ENCODE data around the gene VTI1A. TPM values are rescaled to one million over a fixed set of nuclear protein-coding genes. Genes with fewer than 3 reads are reported as not detected.

VTI1A gene
- total and polyA plus RNA-seq, 2 of the 13 experiments (the other 11 are each of a cell fraction or from before 2014, with no cell fraction given), result 11.7 to 32.7 TPM

DNA sequence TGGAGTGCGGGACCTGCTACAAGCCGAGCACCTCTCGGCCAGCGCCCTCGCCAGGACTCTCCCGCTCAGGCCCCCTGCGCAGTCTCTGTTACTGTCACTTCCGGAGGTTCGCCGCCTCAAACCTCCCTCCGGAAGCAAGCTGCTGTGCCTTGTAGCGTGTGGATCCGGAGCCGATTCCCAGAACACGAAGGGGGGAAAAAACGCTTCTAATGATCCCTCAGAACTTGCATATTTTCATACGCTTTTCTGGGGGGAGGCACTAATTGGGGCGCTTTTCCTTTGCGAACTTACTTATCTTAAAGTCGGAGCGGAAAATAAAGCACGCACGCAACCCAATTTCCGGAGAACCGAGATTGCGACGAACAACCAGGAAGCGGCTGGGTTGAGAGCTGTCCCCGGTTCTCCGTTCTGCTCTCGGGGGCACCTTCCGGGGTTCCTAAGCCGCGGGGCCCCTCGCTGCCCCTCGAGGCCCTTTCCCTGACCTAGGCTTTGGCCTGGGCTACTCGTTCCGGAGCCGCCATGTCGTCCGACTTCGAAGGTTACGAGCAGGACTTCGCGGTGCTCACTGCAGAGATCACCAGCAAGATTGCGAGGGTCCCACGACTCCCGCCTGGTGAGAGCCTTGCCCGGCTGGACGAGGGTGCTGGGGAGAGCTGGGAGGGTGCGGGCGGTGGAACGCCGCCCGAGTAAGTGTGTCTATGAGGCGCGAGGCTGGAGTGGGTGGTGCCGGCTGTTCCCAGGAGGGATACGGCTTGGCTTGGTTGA is at the start of gene VTI1A, which contains the start of gene ZDHHC6 (continued):
- 0 out of 2 replicates have a peak, but pooled peaks have one; percentile 13 for TF ChIP-seq HOXA3 (CRISPR knock-in tag; IDR thresholded peaks at IDR 0.05)

- Histone ChIP-seq H3K9me3 (ENCODE audit: low read length) (no peaks in the 10 kb centered on the region), H3K4me2 (ENCODE audit: low read depth, low read length) (no peak overlapping the region), H4K20me1 (ENCODE audit: insufficient read depth, low read length) (no peaks in the 10 kb centered on the region), H2AFZ (ENCODE audit: low read length) (no peak overlapping the region), H3K27me3 (ENCODE audit: control insufficient read depth in 1 of 2, insufficient read depth in 2 of 2, low read length in 2 of 2) (no peaks in the 10 kb centered on the region), H3K27ac (ENCODE audit: extremely low read length, insufficient read depth, low read length) (no peak overlapping the region), H3K4me3 (replicated peaks in 1 of 3; ENCODE audit: insufficient read depth in 1 of 3, low read depth in 2 of 3, low read length in 3 of 3) (no peak overlapping the region), H3K9ac (ENCODE audit: insufficient read depth, low read depth, low read length) (no peak overlapping the region), H3K36me3 (replicated peaks in 1 of 2; ENCODE audit: control insufficient read depth in 1 of 2, insufficient read depth in 2 of 2, low read length in 2 of 2) (peaks cover 18 to 51% of the 10 kb centered on the region in 2 experiments), H3K79me2 (ENCODE audit: insufficient read depth, low read length) (no peaks in the 10 kb centered on the region), H3K4me1 (ENCODE audit: insufficient read depth, low read length) (peaks cover 40% of the 10 kb centered on the region)
- WGBS (ENCODE audit: low lambda C conversion rate), result 94% methylated on average over 2 of the region's 2 CpGs
- intact Hi-C loops (cut with micrococcal nuclease; ENCODE audit: unreplicated experiment) (no loop called here), in situ Hi-C loops (cut with HindIII; ENCODE audit: extremely low pct_ligation_motif_present, low pct_unique_long_range_greater_than_20kb) (no loop called here)
- ChIA-PET CTCF (ENCODE audit: low intra/inter-chr PET ratio, low total read pairs) (no interaction called here), POLR2A (interaction anchor here (4.5 kb wide), 1 partner anchor 16 kb away, joined by 72 read pairs; no protein-coding TSS in a partner anchor)
- TF ChIP-seq CSRNP1 (CRISPR knock-in tag; IDR thresholded peaks at IDR 0.05), result no peak
- BruUV-seq (replicated peaks), result no TSS peak
- ATAC-seq (no peak), DNase-seq (ENCODE audit: low spot score) (no peak), FAIRE-seq (no peak)
These were observed 49.4 kb upstream of the VTI1A start for GRCh38 chr10:112397592-112397991.

DNA sequence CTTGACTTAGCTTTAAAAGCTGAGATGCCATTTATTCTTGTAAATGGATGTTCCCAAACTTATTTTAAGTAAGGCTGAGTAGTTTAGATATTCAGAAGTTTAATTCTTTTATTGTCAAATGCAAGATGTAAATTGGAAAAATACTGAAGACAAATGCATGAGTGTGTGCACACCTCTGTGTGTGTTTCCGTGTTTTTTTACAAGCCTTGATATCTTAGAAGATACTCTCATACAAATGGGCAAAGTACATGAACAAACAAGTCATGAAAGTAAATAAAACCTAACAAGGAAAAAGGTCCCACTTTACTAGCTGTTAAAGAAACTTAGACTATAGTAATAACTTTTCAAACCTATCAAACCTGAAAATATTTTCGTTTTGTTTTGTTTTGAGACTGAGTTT is 44.1 kb upstream of the VTI1A start:
- ATAC-seq (no peak), DNase-seq (ENCODE audit: low spot score) (no peak), FAIRE-seq (no peak)
- H3K4me1 ChIP-seq (ENCODE audit: insufficient read depth, low read length), result no peaks in the 10 kb centered on the region
- H2AFZ ChIP-seq (ENCODE audit: low read length), result no peak overlapping the region
- POLR2A ChIA-PET, result interaction anchor here (1.1 kb wide), 1 partner anchor 38 kb away, joined by 3 read pairs; no protein-coding TSS in a partner anchor
- H4K20me1 ChIP-seq (ENCODE audit: insufficient read depth, low read length), result no peaks in the 10 kb centered on the region
- no peaks in the 10 kb centered on the region for H3K9me3 ChIP-seq (ENCODE audit: low read length)
- H3K27ac ChIP-seq (ENCODE audit: extremely low read length, insufficient read depth, low read length), result no peak overlapping the region
- peaks cover 29 to 77% of the 10 kb centered on the region in 2 experiments for H3K36me3 ChIP-seq (replicated peaks in 1 of 2; ENCODE audit: control insufficient read depth in 1 of 2, insufficient read depth in 2 of 2, low read length in 2 of 2)
- no peaks in the 10 kb centered on the region for H3K79me2 ChIP-seq (ENCODE audit: insufficient read depth, low read length)
- no peak overlapping the region for H3K4me2 ChIP-seq (ENCODE audit: low read depth, low read length)
- no peak overlapping the region for H3K9ac ChIP-seq (ENCODE audit: insufficient read depth, low read depth, low read length)
- H3K4me3 ChIP-seq (replicated peaks in 1 of 3; ENCODE audit: insufficient read depth in 1 of 3, low read depth in 2 of 3, low read length in 3 of 3), result no peak overlapping the region
- no TSS peak for BruUV-seq (replicated peaks)
- intact Hi-C loops (cut with micrococcal nuclease; ENCODE audit: unreplicated experiment), result no loop called here
- CTCF ChIA-PET (ENCODE audit: low intra/inter-chr PET ratio, low total read pairs), result no interaction called here
- in situ Hi-C loops (cut with HindIII; ENCODE audit: extremely low pct_ligation_motif_present, low pct_unique_long_range_greater_than_20kb), result no loop called here
- no peaks in the 10 kb centered on the region for H3K27me3 ChIP-seq (ENCODE audit: control insufficient read depth in 1 of 2, insufficient read depth in 2 of 2, low read length in 2 of 2)
- WGBS (ENCODE audit: low lambda C conversion rate), result 93% methylated on average over 2 of the region's 2 CpGs
- TF ChIP-seq ZNF670 (CRISPR knock-in tag; IDR thresholded peaks at IDR 0.05; ENCODE audit: borderline replicate concordance) (no peak), NBN (conservative IDR thresholded peaks at IDR 0.05) (no peak), FOXO1 (CRISPR knock-in tag; IDR thresholded peaks at IDR 0.05) (no peak), MBD4 (IDR thresholded peaks at IDR 0.05; ENCODE audit: borderline replicate concordance, low read length) (no peak), ZNF629 (CRISPR knock-in tag; conservative IDR thresholded peaks at IDR 0.05) (no peak), SMAD1 (CRISPR knock-in tag; IDR thresholded peaks at IDR 0.05; ENCODE audit: borderline replicate concordance, low read depth) (no peak)
- TF ChIP-seq, protein P1, sequence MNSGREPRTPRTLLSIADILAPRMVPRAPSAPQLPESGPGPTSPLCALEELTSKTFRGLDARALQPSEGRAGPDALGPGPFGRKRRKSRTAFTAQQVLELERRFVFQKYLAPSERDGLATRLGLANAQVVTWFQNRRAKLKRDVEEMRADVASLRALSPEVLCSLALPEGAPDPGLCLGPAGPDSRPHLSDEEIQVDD (CRISPR knock-in tag; IDR thresholded peaks at IDR 0.05; ENCODE audit: borderline replicate concordance), result no peak
- TF ChIP-seq, protein P2, sequence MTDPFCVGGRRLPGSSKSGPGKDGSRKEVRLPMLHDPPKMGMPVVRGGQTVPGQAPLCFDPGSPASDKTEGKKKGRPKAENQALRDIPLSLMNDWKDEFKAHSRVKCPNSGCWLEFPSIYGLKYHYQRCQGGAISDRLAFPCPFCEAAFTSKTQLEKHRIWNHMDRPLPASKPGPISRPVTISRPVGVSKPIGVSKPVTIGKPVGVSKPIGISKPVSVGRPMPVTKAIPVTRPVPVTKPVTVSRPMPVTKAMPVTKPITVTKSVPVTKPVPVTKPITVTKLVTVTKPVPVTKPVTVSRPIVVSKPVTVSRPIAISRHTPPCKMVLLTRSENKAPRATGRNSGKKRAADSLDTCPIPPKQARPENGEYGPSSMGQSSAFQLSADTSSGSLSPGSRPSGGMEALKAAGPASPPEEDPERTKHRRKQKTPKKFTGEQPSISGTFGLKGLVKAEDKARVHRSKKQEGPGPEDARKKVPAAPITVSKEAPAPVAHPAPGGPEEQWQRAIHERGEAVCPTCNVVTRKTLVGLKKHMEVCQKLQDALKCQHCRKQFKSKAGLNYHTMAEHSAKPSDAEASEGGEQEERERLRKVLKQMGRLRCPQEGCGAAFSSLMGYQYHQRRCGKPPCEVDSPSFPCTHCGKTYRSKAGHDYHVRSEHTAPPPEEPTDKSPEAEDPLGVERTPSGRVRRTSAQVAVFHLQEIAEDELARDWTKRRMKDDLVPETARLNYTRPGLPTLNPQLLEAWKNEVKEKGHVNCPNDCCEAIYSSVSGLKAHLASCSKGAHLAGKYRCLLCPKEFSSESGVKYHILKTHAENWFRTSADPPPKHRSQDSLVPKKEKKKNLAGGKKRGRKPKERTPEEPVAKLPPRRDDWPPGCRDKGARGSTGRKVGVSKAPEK (CRISPR knock-in tag; IDR thresholded peaks at IDR 0.05; ENCODE audit: borderline replicate concordance), result no peak

Measured in HepG2 (cell line).